Measurements from ENCODE around the gene PCBP3.

PCBP3 gene

DNA sequence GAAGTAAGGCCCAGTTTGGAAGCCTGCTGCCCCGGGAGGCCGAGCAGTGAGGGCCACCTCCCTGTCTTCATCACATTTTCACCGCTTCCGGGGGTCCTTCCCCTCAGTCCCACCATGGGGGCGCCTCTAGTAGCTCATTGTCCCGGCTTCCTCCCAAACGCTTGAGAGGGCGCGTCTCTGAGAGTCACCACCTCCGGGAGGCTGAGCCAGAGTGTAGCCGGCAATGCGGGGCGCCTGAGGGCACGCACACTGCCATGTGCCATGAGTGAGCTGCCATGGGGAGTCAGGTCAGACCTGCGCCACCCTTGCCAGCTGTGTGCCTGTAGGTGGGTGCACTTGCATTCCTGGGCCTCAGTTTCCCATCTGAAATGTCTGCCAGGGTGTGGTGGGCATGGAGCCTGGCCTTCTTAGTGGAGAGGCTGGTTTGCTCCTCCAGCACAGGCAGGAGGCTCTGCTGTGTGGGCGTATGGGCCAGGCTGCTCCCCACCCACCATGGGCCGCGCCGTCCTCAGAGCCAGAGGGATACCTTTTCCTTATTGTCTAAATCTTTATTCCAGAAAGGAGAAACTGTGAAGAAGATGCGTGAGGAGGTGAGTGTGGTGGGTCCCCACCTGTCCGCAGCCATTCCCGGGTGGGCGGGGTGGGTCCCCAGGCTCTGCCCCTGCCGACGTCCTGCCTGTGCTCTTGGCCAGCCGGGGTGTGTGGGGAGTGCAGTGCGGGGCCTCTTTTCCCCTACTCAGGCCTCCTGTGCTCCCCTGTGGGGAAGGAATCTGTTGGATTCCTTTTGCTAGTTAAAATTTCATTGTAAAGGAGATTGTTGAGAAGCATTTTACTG, 256.7 kb downstream of the PCBP3 start:
- no peak for DNase-seq

GRCh38 chr21:45901061-45901690, 257.7 kb downstream of the PCBP3 start:
- no peak for DNase-seq

DNA sequence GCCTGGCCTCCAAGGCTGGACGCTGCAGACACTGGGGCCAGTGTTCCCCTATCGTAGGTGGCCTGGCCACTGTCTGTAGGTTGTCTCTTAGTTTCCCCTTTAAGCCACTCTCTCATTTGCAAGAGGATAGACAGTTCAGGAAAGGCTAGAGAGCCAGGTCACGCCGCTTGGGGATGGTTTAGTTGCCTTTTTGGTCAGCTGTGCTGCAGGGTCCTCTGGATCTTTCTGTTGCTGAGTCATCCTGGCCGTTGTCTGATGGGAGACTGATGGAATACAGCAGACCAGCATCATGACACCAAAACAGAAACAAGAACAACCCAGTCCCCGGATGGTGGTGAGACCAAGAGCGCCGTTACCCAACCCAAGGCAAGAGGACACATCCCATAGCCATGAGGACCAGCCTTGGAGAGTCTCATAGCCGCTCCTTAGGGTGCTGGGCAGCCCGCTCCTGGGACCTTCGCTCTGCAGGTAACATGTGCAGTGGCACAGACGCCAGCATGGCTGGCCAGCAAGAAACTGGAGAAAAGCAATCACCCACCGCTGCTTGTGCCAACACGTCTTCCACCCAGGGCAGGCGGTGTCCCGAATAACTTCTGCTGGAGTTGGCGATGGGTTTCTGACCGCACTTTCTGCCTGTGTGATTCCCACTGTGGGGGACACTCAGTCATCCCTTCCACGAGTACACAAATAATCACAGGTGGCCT, 258.9 kb downstream of the PCBP3 start:
- no peak for DNase-seq

- no peak for DNase-seq
Measured at GRCh38 chr21:45905196-45905595, 261.7 kb downstream of the PCBP3 start.

- no peak for DNase-seq
Measured at GRCh38 chr21:45906196-45906805, 262.8 kb downstream of the PCBP3 start.

GRCh38 chr21:45906859-45907258, 263.3 kb downstream of the PCBP3 start:
- DNase-seq: no peak

DNA sequence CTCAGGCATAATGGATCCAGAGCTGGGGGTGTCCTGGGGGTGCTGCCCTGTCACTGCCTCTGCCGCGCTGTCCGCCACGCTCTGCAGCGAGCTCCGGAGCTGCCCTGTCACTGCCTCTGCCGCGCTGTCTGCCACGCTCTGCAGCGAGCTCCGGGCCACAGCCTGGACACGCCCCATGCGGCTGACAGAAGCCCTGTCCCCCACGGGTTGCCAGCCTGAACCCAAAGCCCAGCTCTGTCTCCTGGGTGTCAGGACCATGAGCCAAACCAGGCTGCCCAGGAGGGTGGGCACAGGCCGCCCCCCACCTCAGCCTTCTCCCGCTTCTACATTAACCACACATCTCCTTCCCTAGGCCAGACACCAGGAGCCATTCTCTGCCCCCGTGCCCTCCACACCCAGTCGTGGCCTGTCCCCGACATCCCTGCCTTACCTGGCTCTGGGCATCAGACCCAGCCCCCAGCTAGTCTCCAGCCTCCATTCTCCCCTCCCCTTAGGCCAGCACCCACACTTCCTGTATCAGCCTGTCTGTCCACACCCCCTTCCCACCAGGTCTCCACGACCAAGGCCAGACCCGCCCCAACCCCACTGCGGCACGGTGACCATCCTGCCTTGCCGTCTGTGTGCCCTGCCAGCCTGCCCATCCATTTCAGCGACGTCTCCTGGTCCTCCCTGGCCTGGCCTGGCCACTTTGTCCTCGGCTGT, 265.2 kb downstream of the PCBP3 start:
- DNase-seq: no peak

- DNase-seq: no peak
Measured at GRCh38 chr21:45909238-45909988, 265.9 kb downstream of the PCBP3 start.

DNA sequence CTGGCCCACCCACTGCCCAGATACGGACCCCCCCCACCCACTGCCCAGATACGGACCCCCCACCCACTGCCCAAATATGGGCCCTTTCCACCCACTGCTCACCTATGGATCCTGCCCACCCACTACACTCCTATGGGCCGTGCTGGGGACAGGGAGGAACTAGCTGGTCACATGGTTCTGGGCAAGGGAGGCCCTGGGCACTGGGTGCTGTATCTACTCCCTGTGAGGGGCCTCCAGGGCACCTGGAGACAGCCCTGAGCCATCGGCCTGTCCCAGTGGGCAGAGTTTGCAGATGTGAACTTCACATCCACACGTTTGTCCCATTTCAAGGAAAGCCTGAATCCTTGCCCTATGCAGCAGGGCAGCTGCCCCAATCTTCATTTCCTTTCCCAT, 266.6 kb downstream of the PCBP3 start:
- DNase-seq: no peak

GRCh38 chr21:45910548-45911221, 267.2 kb downstream of the PCBP3 start:
- peak; percentile 22 for DNase-seq

GRCh38 chr21:45911806-45912325, 268.3 kb downstream of the PCBP3 start:
- DNase-seq: no peak

- DNase-seq: no peak
Measured at GRCh38 chr21:45912611-45913417, 269.3 kb downstream of the PCBP3 start.

DNA sequence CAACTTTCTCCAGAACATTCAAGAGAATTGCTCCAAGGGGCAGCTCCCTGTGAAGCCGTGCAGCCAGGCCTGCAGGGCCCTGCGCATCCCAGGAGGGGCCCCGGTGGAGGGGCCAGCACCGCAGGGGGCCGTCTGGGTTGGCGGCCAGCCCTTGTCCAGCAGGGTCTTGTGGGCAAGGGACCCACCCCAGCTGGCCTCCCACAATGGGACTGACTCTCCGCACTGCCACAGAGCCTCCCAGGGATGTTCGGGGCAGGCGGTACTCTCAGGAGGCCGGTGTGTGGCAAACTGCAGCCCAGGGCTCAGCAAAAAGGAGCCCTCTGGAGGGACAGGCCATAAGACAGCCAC, 269.9 kb downstream of the PCBP3 start:
- DNase-seq: no peak

DNA sequence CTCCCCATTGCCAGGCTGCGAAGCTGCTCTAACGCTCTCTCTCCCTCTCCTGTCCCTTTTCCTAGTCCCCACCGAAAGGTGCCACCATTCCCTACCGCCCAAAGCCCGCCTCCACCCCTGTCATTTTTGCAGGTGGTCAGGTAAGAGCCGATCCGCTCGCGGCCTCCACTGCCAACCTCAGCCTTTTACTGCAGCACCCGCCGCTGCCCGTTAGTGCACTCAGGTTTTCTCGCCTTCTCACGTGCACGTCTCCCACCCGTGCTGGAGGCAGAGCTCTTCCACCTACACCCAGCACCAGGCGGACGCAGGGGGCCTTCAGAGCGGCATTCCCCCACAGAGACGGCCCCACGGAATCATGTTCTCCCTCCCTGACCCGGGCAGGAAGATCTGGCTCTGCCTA, 270.4 kb downstream of the PCBP3 start:
- no peak for DNase-seq

- DNase-seq: no peak
Measured at GRCh38 chr21:45914321-45914845, 270.9 kb downstream of the PCBP3 start.

GRCh38 chr21:45916011-45916840, 272.7 kb downstream of the PCBP3 start:
- no peak for DNase-seq

- DNase-seq: no peak
Measured at GRCh38 chr21:45917241-45917640, 273.7 kb downstream of the PCBP3 start.

DNA sequence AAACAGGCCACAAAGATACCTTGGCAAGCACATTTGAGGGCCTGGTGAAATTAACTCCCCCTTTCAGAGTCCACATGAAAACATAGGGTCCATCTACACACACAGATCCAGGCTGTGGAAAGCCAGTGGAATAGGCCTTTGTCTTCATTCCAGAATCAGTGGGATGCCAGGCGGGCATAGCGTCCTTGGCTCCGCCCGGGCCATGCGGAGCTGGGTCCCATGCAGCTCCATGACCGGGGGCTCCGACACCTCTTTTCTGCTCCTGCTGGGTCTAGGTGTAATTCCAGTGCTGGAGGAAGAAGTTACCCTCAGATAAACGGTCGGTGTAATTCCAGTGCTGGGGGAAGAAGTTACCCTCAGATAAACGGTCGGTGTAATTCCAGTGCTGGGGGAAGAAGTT, 274.5 kb downstream of the PCBP3 start:
- DNase-seq: no peak

- no peak for DNase-seq
Measured at GRCh38 chr21:45918835-45919447, 275.4 kb downstream of the PCBP3 start.

Measured in DMS79 (cell line).